Measurements from ENCODE around the gene CNIH2.

CNIH2 gene

DNA sequence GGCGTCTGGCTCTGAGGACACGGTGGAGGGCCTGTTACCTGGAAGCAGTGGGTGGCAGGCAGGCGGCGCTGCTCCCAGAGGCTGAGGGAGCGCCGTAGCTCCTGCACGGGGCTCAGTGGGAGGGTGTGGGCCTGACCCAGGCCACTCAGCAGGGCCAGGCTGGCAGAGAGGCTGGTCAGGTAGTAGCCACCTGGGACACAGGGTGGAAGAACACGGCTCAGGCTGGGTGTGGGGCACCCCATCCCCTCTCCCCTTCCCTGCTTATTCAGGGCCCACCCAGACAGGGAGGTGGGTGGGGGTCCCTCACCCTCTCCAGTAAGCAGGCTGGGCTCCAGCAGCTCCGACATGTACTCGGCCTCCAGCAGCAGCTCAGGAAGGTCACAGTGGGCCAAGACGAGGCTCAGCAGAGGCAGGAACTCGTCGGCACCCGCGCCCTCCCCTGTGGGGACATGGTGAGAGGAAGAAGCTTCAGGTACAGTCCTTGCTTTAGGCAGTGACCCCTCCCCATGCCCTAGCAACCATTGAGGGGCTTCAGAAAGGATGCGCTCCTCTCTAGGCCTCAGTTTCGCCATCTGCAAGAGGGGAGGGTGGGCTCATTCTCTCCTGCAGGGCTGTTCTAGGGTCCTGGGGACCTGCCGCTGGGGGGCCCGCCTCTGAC, 55.4 kb downstream of the CNIH2 start:
- no peak for DNase-seq
